ENCODE data around the gene IRF4.
"Not testable (repeated sequence)": the region's sequence is repeated elsewhere in the genome, so short reads cannot be mapped to it uniquely, and the experiment has no call there.

The IRF4 gene

GRCh38 chr6:366389-367297 is 24.9 kb upstream of the IRF4 start:
- DNase-seq (ENCODE audit: low spot score) = no peak

GRCh38 chr6:367298-367794 is 24.2 kb upstream of the IRF4 start:
- no peak for DNase-seq (ENCODE audit: low spot score)

- DNase-seq (ENCODE audit: low spot score) = no peak
These were observed 23.5 kb upstream of the IRF4 start for GRCh38 chr6:367891-368630.

GRCh38 chr6:369559-370431 is 21.8 kb upstream of the IRF4 start:
- DNase-seq (ENCODE audit: low spot score) = no peak

GRCh38 chr6:370555-370954 is 21.0 kb upstream of the IRF4 start:
- no peak for DNase-seq (ENCODE audit: low spot score)

- not testable (repeated sequence) for DNase-seq (ENCODE audit: low spot score)
These were observed 19.7 kb upstream of the IRF4 start for GRCh38 chr6:371851-372250.

- DNase-seq (ENCODE audit: low spot score) = no peak
These were observed 19.1 kb upstream of the IRF4 start for GRCh38 chr6:372336-372911.

GRCh38 chr6:373031-373430 is 18.5 kb upstream of the IRF4 start:
- DNase-seq (ENCODE audit: low spot score) = no peak

- peak; percentile 21 for DNase-seq (ENCODE audit: low spot score)
These were observed 17.5 kb upstream of the IRF4 start for GRCh38 chr6:373773-374724.

- no peak for DNase-seq (ENCODE audit: low spot score)
These were observed 16.6 kb upstream of the IRF4 start for GRCh38 chr6:374956-375355.

GRCh38 chr6:376827-377640 is 14.5 kb upstream of the IRF4 start:
- no peak for DNase-seq (ENCODE audit: low spot score)

- not testable (repeated sequence) for DNase-seq (ENCODE audit: low spot score)
These were observed 13.9 kb upstream of the IRF4 start for GRCh38 chr6:377641-378020.

GRCh38 chr6:378090-378957 is 13.2 kb upstream of the IRF4 start:
- no peak for DNase-seq (ENCODE audit: low spot score)

GRCh38 chr6:378958-379409 is 12.6 kb upstream of the IRF4 start:
- DNase-seq (ENCODE audit: low spot score) = no peak

GRCh38 chr6:379410-380181 is 12.0 kb upstream of the IRF4 start:
- no peak for DNase-seq (ENCODE audit: low spot score)

GRCh38 chr6:380234-381218 is 11.0 kb upstream of the IRF4 start:
- no peak for DNase-seq (ENCODE audit: low spot score)

Measured in AG08395 (cell line).